HepG2 (cell line): ENCODE measurements around the gene RBM19. TPM values are rescaled to one million over a fixed set of nuclear protein-coding genes. Genes with fewer than 3 reads are reported as not detected.

Experiments
- ATAC-seq: fragments of 200-7000 bp; cut with Tn5 transposase; 3 replicates; pipeline ENCODE4 v1.9.1; 2020; ENCODE audit warnings: mild to moderate bottlenecking, moderate library complexity
- BruUV-seq: library from RNA; stranded (reverse); fragments of 400-500 nt; replicated peaks from 2 replicates; lab custom pipeline; 2021; lab: Mats Ljungman, UMichigan
- CTCF ChIA-PET: fragments of 300-600 bp; formaldehyde crosslinking; extraction: SDS; loops from one replicate; lab custom pipeline; 2021; ENCODE audit warnings: low total read pairs, inconsistent platforms, low intra/inter-chr PET ratio; lab: Yijun Ruan, JAX
- POLR2A ChIA-PET: fragments of 350-600 bp; sonication (Branson Sonifier 250); formaldehyde crosslinking; loops from one replicate; lab custom pipeline; 2020; ENCODE audit warnings: antibody characterized with exemption, inconsistent platforms; lab: Yijun Ruan, JAX
- DNase-seq: peaks from one replicate; pipeline ENCODE4 v3.0.0-alpha.2; 2015; ENCODE audit warnings: low spot score
- FAIRE-seq: peaks from 3 replicates; lab custom pipeline; 2011; peaks lifted over from hg19 to GRCh38; lab: Jason Lieb, UNC
- H2AFZ ChIP-seq: one replicate; pipeline ENCODE4 v1.6.1; 2011; ENCODE audit warnings: low read length, inconsistent platforms
- H3K27ac ChIP-seq: fragments of 300-600 bp; 3 replicates; pipeline ENCODE4 v1.8.0; 2011; ENCODE audit warnings: mixed run types, mild to moderate bottlenecking, mixed read lengths, low read length, inconsistent platforms; ENCODE audit not compliant: insufficient read depth; ENCODE audit errors: extremely low read length
- H3K27me3 ChIP-seq, 2 experiments: fragments of 200-600 bp in 1 of 2; 2 replicates in 1 of 2; 3 replicates in 1 of 2; pipeline versions ENCODE4 v1.6.0 to v1.8.0; 2011; ENCODE audit warnings: low read length in 2 of 2, mild to moderate bottlenecking in 2 of 2, moderate library complexity in 2 of 2, inconsistent platforms in 1 of 2; ENCODE audit not compliant: insufficient read depth in 2 of 2, control insufficient read depth in 1 of 2
- H3K36me3 ChIP-seq, 2 experiments: fragments of 200-600 bp in 1 of 2; replicated peaks in 1 of 2; 2 replicates in 1 of 2; 3 replicates in 1 of 2; pipeline versions ENCODE4 v1.5.1 to v1.8.0; 2011; ENCODE audit warnings: low read length in 2 of 2, inconsistent platforms in 1 of 2; ENCODE audit not compliant: insufficient read depth in 2 of 2, control insufficient read depth in 1 of 2
- H3K4me1 ChIP-seq: 2 replicates; pipeline ENCODE4 v1.5.1; 2012; ENCODE audit warnings: low read length, inconsistent platforms; ENCODE audit not compliant: insufficient read depth
- H3K4me2 ChIP-seq: 2 replicates; pipeline ENCODE4 v1.6.0; 2011; ENCODE audit warnings: low read depth, low read length, inconsistent platforms
- H3K4me3 ChIP-seq, 3 experiments: fragments of 200-600 bp in 1 of 3; sonication (generic), shearing (Covaris generic) in 1 of 3; replicated peaks in 1 of 3; 2 replicates each; pipeline ENCODE4 v1.5.1; 2011 to 2016; ENCODE audit warnings: low read length in 3 of 3, inconsistent platforms in 2 of 3, low read depth in 2 of 3, mild to moderate bottlenecking in 2 of 3, control low read depth in 1 of 3, mixed read lengths in 1 of 3; ENCODE audit not compliant: insufficient read depth in 1 of 3
- H3K79me2 ChIP-seq: one replicate; pipeline ENCODE4 v1.6.1; 2011; ENCODE audit warnings: low read length, inconsistent platforms; ENCODE audit not compliant: insufficient read depth
- H3K9ac ChIP-seq: 2 replicates; pipeline ENCODE4 v1.6.0; 2011; ENCODE audit warnings: mild to moderate bottlenecking, low read depth, low read length, inconsistent platforms; ENCODE audit not compliant: insufficient read depth
- H3K9me3 ChIP-seq: 2 replicates; pipeline ENCODE4 v1.5.1; 2012; ENCODE audit warnings: mild to moderate bottlenecking, low read length
- H4K20me1 ChIP-seq: 2 replicates; pipeline ENCODE4 v1.6.0; 2011; ENCODE audit warnings: inconsistent platforms, mild to moderate bottlenecking, low read length, moderate library complexity; ENCODE audit not compliant: insufficient read depth
- CENPX ChIP-seq: sonication (generic); formaldehyde crosslinking; IDR thresholded peaks from 2 replicates; pipeline ENCODE4 v1.9.0; 2021; ENCODE audit warnings: mild to moderate bottlenecking, missing genetic modification reagents, moderate library complexity
- ZBTB38 ChIP-seq: sonication (generic); formaldehyde crosslinking; IDR thresholded peaks from 2 replicates; pipeline ENCODE4 v1.5.1; 2020; ENCODE audit warnings: mild to moderate bottlenecking, missing genetic modification reagents
- ZBTB4 ChIP-seq: sonication (generic); formaldehyde crosslinking; IDR thresholded peaks from 2 replicates; pipeline ENCODE4 v1.4.0; 2020; ENCODE audit warnings: missing genetic modification reagents, mild to moderate bottlenecking, borderline replicate concordance
- ZNF629 ChIP-seq: sonication (generic); formaldehyde crosslinking; conservative IDR thresholded peaks from 2 replicates; pipeline ENCODE4 v1.5.0; 2020; ENCODE audit warnings: missing genetic modification reagents
- ZNF7 ChIP-seq: IDR thresholded peaks from 2 replicates; pipeline ENCODE4 v1.6.1; 2016; ENCODE audit warnings: missing biosample characterization, missing genetic modification reagents
- WGBS: methylation state at CpG from one replicate; pipeline ENCODE4 v1.1.6; 2017; ENCODE audit warnings: low lambda C conversion rate; 5-methylcytosine and 5-hydroxymethylcytosine counted together
- in situ Hi-C: cut with HindIII; loops from 2 replicates; pipeline ENCODE4 v1.10.0; 2017; ENCODE audit warnings: low pct_unique_long_range_greater_than_20kb; ENCODE audit not compliant: extremely low pct_ligation_motif_present
- intact Hi-C: fragments of 100-400 bp; cut with micrococcal nuclease; formaldehyde crosslinking; loops from one replicate; pipeline ENCODE4 v1.10.0; 2022; ENCODE audit not compliant: unreplicated experiment
- polyA plus RNA-seq, 8 experiments: library from polyadenylated mRNA; depleted of rRNA in 3 of 8; stranded (reverse) in 7 of 8; unstranded in 1 of 8; fragments of >200 nt; fragmentation: Illumina TruSeq in 4 of 8; extraction: Trizol in 4 of 8; gene quantifications; 2 replicates each; pipeline versions ENCODE4 v1.2.1 to v1.2.3, GENCODE V29; 2011 to 2016; ENCODE audit warnings: low read depth in 4 of 8, missing spikeins in 1 of 8, mixed read lengths in 1 of 8; ENCODE audit not compliant: insufficient read depth in 1 of 8
- total RNA-seq, 5 experiments: library from RNA; depleted of rRNA; stranded (reverse); fragments of >200 nt; fragmentation: Illumina TruSeq; extraction: Trizol; gene quantifications; 2 replicates each; pipeline ENCODE4 v1.2.3, GENCODE V29; 2016; ENCODE audit warnings: low read depth in 1 of 5

Gene RBM19
- total and polyA plus RNA-seq, 2 of the 13 experiments (the other 11 are each of a cell fraction or from before 2014, with no cell fraction given) = 19.3 to 32.2 TPM

GRCh38 chr12:113910751-113911272, 55.3 kb downstream of the RBM19 start (continued):
- TF ChIP-seq ZBTB4 (CRISPR knock-in tag) (no peak), ZNF7 (CRISPR knock-in tag) (no peak), ZBTB38 (CRISPR knock-in tag) (no peak)

- H3K36me3 ChIP-seq = peaks cover 22 to 59% of the 10 kb centered on the region in 2 experiments; a peak in 4 of 5 replicates
- no peak overlapping the region for H3K27ac ChIP-seq
- ATAC-seq (no peak), FAIRE-seq (no peak), DNase-seq (no peak)
- H3K27me3 ChIP-seq = no peaks in the 10 kb centered on the region
- H3K9me3 ChIP-seq = no peaks in the 10 kb centered on the region
- ChIA-PET POLR2A (no interaction called here), CTCF (no interaction called here)
- in situ Hi-C loops (loop anchor here (5.0 to 10.0 kb wide), 2 partner anchors 448 to 475 kb away; no protein-coding TSS in a partner anchor), intact Hi-C loops (no loop called here)
- BruUV-seq = no TSS peak
- no peaks in the 10 kb centered on the region for H3K4me1 ChIP-seq
- H3K4me3 ChIP-seq = no peak overlapping the region
- no peak overlapping the region for H3K9ac ChIP-seq
- TF ChIP-seq CENPX (no peak), ZNF629 (CRISPR knock-in tag) (peak; percentile 90)
- H3K4me2 ChIP-seq = no peak overlapping the region
- WGBS = 95% methylated on average over 13 of the region's 13 CpGs
- no peaks in the 10 kb centered on the region for H4K20me1 ChIP-seq
- H2AFZ ChIP-seq = no peak overlapping the region
- H3K79me2 ChIP-seq = no peaks in the 10 kb centered on the region
Measured at GRCh38 chr12:113909776-113910420, 56.2 kb downstream of the RBM19 start.
